SU-DHL-6 (cell line): ENCODE measurements around the gene UBAC2.

ENCODE experiments used
- CTCF ChIP-seq: fragments of 200-600 bp; sonication (generic); IDR thresholded peaks from one replicate; pipeline ENCODE4 v1.5.1; 2017; ENCODE audit warnings: antibody characterized with exemption, mild to moderate bottlenecking, low read length, moderate library complexity; ENCODE audit not compliant: insufficient read depth, poor library complexity, severe bottlenecking
- EZH2phosphoT487 ChIP-seq: fragments of 200-600 bp; sonication (generic), shearing (Covaris generic); conservative IDR thresholded peaks from 2 replicates; pipeline ENCODE4 v1.6.1; 2018; ENCODE audit warnings: mild to moderate bottlenecking, antibody characterized with exemption, low read length, moderate library complexity, mixed read lengths

GRCh38 chr13:99408703-99409000, 208.0 kb downstream of the UBAC2 start:
- TF ChIP-seq CTCF (no peak), EZH2phosphoT487 (no peak)
